SU-DHL-6 (cell line): ENCODE measurements around the gene EVA1C.

Experiments used
- H2AFZ ChIP-seq: fragments of 200-600 bp; sonication (generic); 2 replicates; pipeline ENCODE4 v1.6.1; 2014; ENCODE audit warnings: low read depth, mild to moderate bottlenecking, moderate library complexity, mixed read lengths, antibody characterized with exemption, low read length; ENCODE audit not compliant: severe bottlenecking
- H3F3A ChIP-seq: fragments of 200-600 bp; shearing (Covaris generic); 2 replicates; pipeline ENCODE4 v1.6.0; 2016; ENCODE audit warnings: antibody characterized with exemption, mild to moderate bottlenecking; ENCODE audit not compliant: insufficient read depth
- H3K27ac ChIP-seq: fragments of 200-600 bp; sonication (generic); 2 replicates; pipeline ENCODE4 v1.5.1; 2016; ENCODE audit warnings: low read depth, mild to moderate bottlenecking, low read length, moderate library complexity, mixed read lengths
- H3K27me3 ChIP-seq: fragments of 200-600 bp; sonication (generic), shearing (Covaris generic); 2 replicates; pipeline ENCODE4 v1.6.0; 2014; ENCODE audit warnings: mild to moderate bottlenecking, low read length
- H3K36me3 ChIP-seq: fragments of 200-600 bp; sonication (generic); 2 replicates; pipeline ENCODE4 v1.6.1; 2014; ENCODE audit warnings: mild to moderate bottlenecking, low read length, mixed read lengths
- H3K4me2 ChIP-seq: fragments of 300-600, 200-600 bp; shearing (Covaris generic), sonication (generic); 2 replicates; pipeline ENCODE4 v1.6.0; 2014; ENCODE audit warnings: low read length, low read depth, mild to moderate bottlenecking; ENCODE audit not compliant: poor library complexity, severe bottlenecking
- H3K4me3 ChIP-seq: fragments of 200-600 bp; sonication (generic); 2 replicates; pipeline ENCODE4 v1.5.1; 2014; ENCODE audit warnings: antibody characterized with exemption, low read length, mild to moderate bottlenecking, mixed read lengths; ENCODE audit not compliant: insufficient read depth, poor library complexity, severe bottlenecking
- H3K79me2 ChIP-seq: fragments of 200-600 bp; sonication (generic); 2 replicates; pipeline ENCODE4 v1.6.1; 2014; ENCODE audit warnings: mild to moderate bottlenecking, low read length, moderate library complexity; ENCODE audit not compliant: insufficient read depth
- H3K9ac ChIP-seq: fragments of 200-600 bp; sonication (generic); 2 replicates; pipeline ENCODE4 v1.7.0; 2014; ENCODE audit warnings: mild to moderate bottlenecking, low read length
- H3K9me2 ChIP-seq: fragments of 200-600 bp; sonication (generic); replicated peaks from 2 replicates; pipeline ENCODE4 v1.6.1; 2014; ENCODE audit warnings: low read length; ENCODE audit not compliant: insufficient read depth
- H3K9me3 ChIP-seq: fragments of 200-600 bp; sonication (generic); 2 replicates; pipeline ENCODE4 v1.6.1; 2014; ENCODE audit warnings: low read length, mixed read lengths; ENCODE audit not compliant: insufficient read depth
- H4K20me1 ChIP-seq: fragments of 200-600 bp; sonication (generic); 2 replicates; pipeline ENCODE4 v1.6.1; 2014; ENCODE audit warnings: low read depth, mild to moderate bottlenecking, antibody characterized with exemption, low read length, moderate library complexity, mixed read lengths
- CTCF ChIP-seq: fragments of 200-600 bp; sonication (generic); IDR thresholded peaks from one replicate; pipeline ENCODE4 v1.5.1; 2017; ENCODE audit warnings: antibody characterized with exemption, mild to moderate bottlenecking, low read length, moderate library complexity; ENCODE audit not compliant: insufficient read depth, poor library complexity, severe bottlenecking
- EZH2phosphoT487 ChIP-seq: fragments of 200-600 bp; sonication (generic), shearing (Covaris generic); conservative IDR thresholded peaks from 2 replicates; pipeline ENCODE4 v1.6.1; 2018; ENCODE audit warnings: mild to moderate bottlenecking, antibody characterized with exemption, low read length, moderate library complexity, mixed read lengths

The EVA1C gene

GRCh38 chr21:32383812-32384211 is 28.7 kb upstream of the EVA1C start:
- Histone ChIP-seq H4K20me1 (0 out of 2 replicates have a peak, but pooled peaks cover 4% of the 10 kb centered on the region), H3K36me3 (peaks cover 11% of the 10 kb centered on the region; the same call in 1 of the 2 replicates), H3K27me3 (no peaks in the 10 kb centered on the region), H2AFZ (no peak overlapping the region), H3K9me2 (no peaks in the 10 kb centered on the region), H3K79me2 (peaks cover 30% of the 10 kb centered on the region), H3K9ac (no peak overlapping the region), H3K27ac (no peak overlapping the region), H3F3A (no peaks in the 10 kb centered on the region), H3K9me3 (no peaks in the 10 kb centered on the region), H3K4me2 (no peak overlapping the region), H3K4me3 (no peak overlapping the region)
- TF ChIP-seq EZH2phosphoT487, result no peak
- no peak for TF ChIP-seq CTCF

DNA sequence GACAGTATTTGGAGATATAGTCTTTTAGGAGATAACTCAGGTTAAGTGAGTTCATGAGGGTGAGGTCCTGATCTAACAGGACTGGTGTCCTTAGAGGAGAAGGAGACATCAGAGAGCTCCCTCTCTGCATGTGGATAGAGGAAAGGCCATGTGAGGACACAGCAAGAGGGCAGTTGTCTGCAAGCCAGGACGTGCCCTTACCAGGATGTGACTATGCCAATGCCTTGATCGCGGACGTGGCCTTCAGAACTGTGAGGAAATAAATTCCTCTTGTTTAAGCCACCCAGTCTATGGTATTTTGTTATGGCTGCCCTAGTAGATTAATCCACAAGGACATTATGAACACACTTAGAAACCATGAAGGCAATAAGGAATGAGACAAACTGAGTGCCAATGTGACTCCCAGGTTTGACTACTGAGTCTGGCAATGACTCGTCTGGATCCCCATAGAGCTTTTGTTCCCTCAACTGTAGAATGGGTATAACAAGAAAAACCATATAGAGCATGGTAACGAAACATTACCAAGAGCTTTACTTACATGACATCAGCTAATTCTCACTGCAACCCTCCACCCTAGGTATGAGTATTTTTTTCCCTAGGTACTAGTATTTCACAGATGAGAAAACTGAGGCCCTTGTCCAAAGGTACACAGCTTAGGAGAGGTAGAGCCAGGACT is 26.2 kb upstream of the EVA1C start:
- peaks cover 48% of the 10 kb centered on the region for H3K79me2 ChIP-seq
- H3K36me3 ChIP-seq, result 0 out of 2 replicates have a peak, but pooled peaks cover 11% of the 10 kb centered on the region
- 0 out of 2 replicates have a peak, but pooled peaks cover 4% of the 10 kb centered on the region for H4K20me1 ChIP-seq
- H3K9me3 ChIP-seq, result no peaks in the 10 kb centered on the region
- H3K9me2 ChIP-seq, result no peaks in the 10 kb centered on the region
- TF ChIP-seq CTCF, result no peak
- TF ChIP-seq EZH2phosphoT487, result no peak
- no peak overlapping the region for H3K27ac ChIP-seq
- no peaks in the 10 kb centered on the region for H3K27me3 ChIP-seq
- H3K4me3 ChIP-seq, result no peak overlapping the region
- no peaks in the 10 kb centered on the region for H3F3A ChIP-seq
- no peak overlapping the region for H2AFZ ChIP-seq
- no peak overlapping the region for H3K4me2 ChIP-seq
- no peak overlapping the region for H3K9ac ChIP-seq

DNA sequence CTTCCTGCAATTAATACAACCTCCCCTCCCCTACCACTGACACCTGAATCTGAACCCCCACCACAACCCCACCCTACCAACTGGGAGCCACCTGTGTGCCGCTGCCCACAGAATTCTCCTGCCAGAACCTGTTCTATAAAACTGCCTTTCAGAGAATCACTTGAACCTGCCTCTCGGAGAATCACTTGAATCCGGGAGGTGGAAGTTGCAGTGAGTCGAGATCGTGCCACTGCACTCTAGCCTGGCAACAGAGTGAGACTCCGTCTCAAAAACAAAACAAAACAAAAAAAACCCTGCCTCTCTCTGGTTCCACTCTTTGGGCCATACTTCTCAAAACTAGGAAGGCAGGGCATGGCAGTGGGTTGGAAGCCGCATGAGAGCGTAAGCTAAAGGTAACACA is 25.4 kb upstream of the EVA1C start:
- TF ChIP-seq EZH2phosphoT487, result no peak
- TF ChIP-seq CTCF, result no peak
- H3K79me2 ChIP-seq, result peaks cover 56% of the 10 kb centered on the region
- no peaks in the 10 kb centered on the region for H3F3A ChIP-seq
- 0 out of 2 replicates have a peak, but pooled peaks cover 8% of the 10 kb centered on the region for H3K36me3 ChIP-seq
- no peak overlapping the region for H2AFZ ChIP-seq
- H3K27me3 ChIP-seq, result no peaks in the 10 kb centered on the region
- H3K9ac ChIP-seq, result no peak overlapping the region
- H3K9me3 ChIP-seq, result no peaks in the 10 kb centered on the region
- no peaks in the 10 kb centered on the region for H3K9me2 ChIP-seq
- no peak overlapping the region for H3K27ac ChIP-seq
- H3K4me2 ChIP-seq, result no peak overlapping the region
- 0 out of 2 replicates have a peak, but pooled peaks cover 4% of the 10 kb centered on the region for H4K20me1 ChIP-seq
- no peak overlapping the region for H3K4me3 ChIP-seq
